IMR-90 (cell line): ENCODE measurements around the gene ABI3BP. TPM values are rescaled to one million over a fixed set of nuclear protein-coding genes. Genes with fewer than 3 reads are reported as not detected.

ENCODE experiments used
- ATAC-seq: fragments of 200-7000 bp; cut with Tn5 transposase; 2 replicates; pipeline ENCODE4 v1.9.1; 2020; ENCODE audit warnings: low read depth, mild to moderate bottlenecking, moderate library complexity
- BruUV-seq: library from RNA; stranded (reverse); fragments of 400-500 nt; replicated peaks from 2 replicates; lab custom pipeline; 2021; lab: Mats Ljungman, UMichigan
- CTCF ChIA-PET: fragments of 300-600 bp; formaldehyde crosslinking; extraction: SDS; loops from one replicate; lab custom pipeline; 2021; ENCODE audit warnings: antibody characterized with exemption; lab: Yijun Ruan, JAX
- POLR2A ChIA-PET: fragments of 300-600 bp; sonication (Branson Sonifier 250); formaldehyde crosslinking; loops from one replicate; lab custom pipeline; 2022; ENCODE audit warnings: antibody characterized with exemption; ENCODE audit not compliant: unreplicated experiment; lab: Charles Lee
- DNase-seq: peaks from one replicate; pipeline ENCODE4 v3.0.0; 2013
- H2AFZ ChIP-seq: replicated peaks from 2 replicates; pipeline ENCODE3; 2013; ENCODE audit warnings: low read length, mild to moderate bottlenecking; ENCODE audit not compliant: poor library complexity
- H2AK5ac ChIP-seq: 2 replicates; pipeline ENCODE4 v1.6.1; 2013; ENCODE audit warnings: low read depth, low read length, inconsistent platforms
- H2AK9ac ChIP-seq: replicated peaks from 2 replicates; pipeline ENCODE3; 2013; ENCODE audit warnings: mild to moderate bottlenecking, low read depth, low read length, moderate library complexity; ENCODE audit not compliant: poor library complexity
- H2BK120ac ChIP-seq: 2 replicates; pipeline ENCODE4 v1.6.1; 2013; ENCODE audit warnings: low read depth, low read length, inconsistent platforms
- H2BK15ac ChIP-seq: 3 replicates; pipeline ENCODE4 v1.6.1; 2013; ENCODE audit warnings: low read depth, low read length, inconsistent platforms
- H2BK20ac ChIP-seq: 2 replicates; pipeline ENCODE4 v1.6.1; 2013; ENCODE audit warnings: low read depth, mild to moderate bottlenecking, inconsistent platforms, low read length, moderate library complexity
- H2BK5ac ChIP-seq: 2 replicates; pipeline ENCODE4 v1.6.1; 2013; ENCODE audit warnings: mild to moderate bottlenecking, low read depth, low read length, inconsistent platforms; ENCODE audit not compliant: poor library complexity, severe bottlenecking
- H3K14ac ChIP-seq: replicated peaks from 2 replicates; pipeline ENCODE4 v1.6.1; 2013; ENCODE audit warnings: low read depth, low read length, inconsistent platforms
- H3K18ac ChIP-seq: 2 replicates; pipeline ENCODE4 v1.6.1; 2013; ENCODE audit warnings: low read depth, low read length, control low read depth
- H3K23ac ChIP-seq: 2 replicates; pipeline ENCODE4 v1.6.1; 2013; ENCODE audit warnings: low read depth, low read length, inconsistent platforms
- H3K27ac ChIP-seq: 2 replicates; pipeline ENCODE4 v1.5.1; 2013; ENCODE audit warnings: mild to moderate bottlenecking, control low read depth, low read length; ENCODE audit not compliant: insufficient read depth
- H3K27me3 ChIP-seq: 2 replicates; pipeline ENCODE4 v1.6.1; 2013; ENCODE audit warnings: low read length; ENCODE audit not compliant: control insufficient read depth, insufficient read depth
- H3K36me3 ChIP-seq: 2 replicates; pipeline ENCODE4 v1.6.1; 2013; ENCODE audit warnings: low read length, mixed read lengths; ENCODE audit not compliant: control insufficient read depth, insufficient read depth
- H3K4ac ChIP-seq: 2 replicates; pipeline ENCODE4 v1.6.1; 2013; ENCODE audit warnings: low read depth, low read length, inconsistent platforms
- H3K4me1 ChIP-seq: 2 replicates; pipeline ENCODE4 v1.6.1; 2013; ENCODE audit warnings: low read length, mixed read lengths; ENCODE audit not compliant: control insufficient read depth, insufficient read depth
- H3K4me2 ChIP-seq: 2 replicates; pipeline ENCODE4 v1.6.1; 2013; ENCODE audit warnings: low read depth, mild to moderate bottlenecking, control low read depth, low read length, moderate library complexity
- H3K4me3 ChIP-seq: 2 replicates; pipeline ENCODE4 v1.5.1; 2013; ENCODE audit warnings: low read depth, mild to moderate bottlenecking, control low read depth, low read length, moderate library complexity; ENCODE audit not compliant: insufficient read depth
- H3K56ac ChIP-seq: 2 replicates; pipeline ENCODE4 v1.6.1; 2013; ENCODE audit warnings: low read length, inconsistent platforms; ENCODE audit not compliant: insufficient read depth; ENCODE audit errors: extremely low read depth
- H3K79me1 ChIP-seq, 2 experiments: 2 replicates each; pipeline ENCODE4 v1.6.1; 2013; ENCODE audit warnings: low read length in 2 of 2, inconsistent platforms in 1 of 2, low read depth in 1 of 2
- H3K9ac ChIP-seq: 2 replicates; pipeline ENCODE4 v1.6.1; 2013; ENCODE audit warnings: low read depth, low read length, control low read depth
- H3K9me1 ChIP-seq: 2 replicates; pipeline ENCODE4 v1.6.1; 2013; ENCODE audit warnings: low read length, inconsistent platforms; ENCODE audit not compliant: insufficient read depth
- H3K9me3 ChIP-seq: 2 replicates; pipeline ENCODE4 v1.6.1; 2013; ENCODE audit warnings: low read length; ENCODE audit not compliant: control insufficient read depth, insufficient read depth
- H4K20me1 ChIP-seq: 2 replicates; pipeline ENCODE4 v1.6.1; 2013; ENCODE audit warnings: low read length, inconsistent platforms; ENCODE audit not compliant: insufficient read depth
- H4K5ac ChIP-seq: 2 replicates; pipeline ENCODE4 v1.6.1; 2013; ENCODE audit warnings: mild to moderate bottlenecking, low read depth, low read length, control low read depth
- H4K8ac ChIP-seq, 2 experiments: 2 replicates each; pipeline ENCODE4 v1.6.1; 2013; ENCODE audit warnings: low read depth in 2 of 2, low read length in 2 of 2, control low read depth in 1 of 2, inconsistent platforms in 1 of 2
- H4K91ac ChIP-seq: 2 replicates; pipeline ENCODE4 v1.6.1; 2013; ENCODE audit warnings: low read depth, low read length, inconsistent platforms; ENCODE audit not compliant: insufficient read depth
- BHLHE40 ChIP-seq: fragments of 150-350 bp; IDR thresholded peaks from 2 replicates; pipeline ENCODE4 v1.6.1; 2016; ENCODE audit warnings: mild to moderate bottlenecking, low read depth, low read length
- CEBPB ChIP-seq: IDR thresholded peaks from 2 replicates; pipeline ENCODE4 v1.6.1; 2012; ENCODE audit warnings: low read depth, low read length, improper control_type of control experiment
- CHD1 ChIP-seq: IDR thresholded peaks from 2 replicates; pipeline ENCODE4 v1.6.1; 2012; ENCODE audit warnings: low read depth, low read length, improper control_type of control experiment
- CTCF ChIP-seq: conservative IDR thresholded peaks from 2 replicates; pipeline ENCODE4 v1.5.1; 2012; ENCODE audit warnings: mild to moderate bottlenecking, low read depth, low read length, improper control_type of control experiment
- ELK1 ChIP-seq: fragments of 150-350 bp; IDR thresholded peaks from 2 replicates; pipeline ENCODE4 v1.6.1; 2016; ENCODE audit warnings: low read depth, mild to moderate bottlenecking, low read length, moderate library complexity, borderline replicate concordance
- FOS ChIP-seq: fragments of 150-350 bp; IDR thresholded peaks from 2 replicates; pipeline ENCODE4 v1.6.1; 2016; ENCODE audit warnings: low read depth, low read length
- MAFK ChIP-seq: IDR thresholded peaks from 2 replicates; pipeline ENCODE4 v1.6.1; 2012; ENCODE audit warnings: low read depth, low read length, improper control_type of control experiment
- MAZ ChIP-seq: IDR thresholded peaks from 2 replicates; pipeline ENCODE4 v1.6.1; 2012; ENCODE audit warnings: low read depth, mild to moderate bottlenecking, low read length, improper control_type of control experiment, moderate library complexity, borderline replicate concordance
- MXI1 ChIP-seq: IDR thresholded peaks from 2 replicates; pipeline ENCODE4 v1.6.1; 2012; ENCODE audit warnings: low read depth, mild to moderate bottlenecking, low read length, moderate library complexity, borderline replicate concordance
- NFE2L2 ChIP-seq: fragments of 150-350 bp; IDR thresholded peaks from 2 replicates; pipeline ENCODE4 v1.6.1; 2016; ENCODE audit warnings: low read depth, mild to moderate bottlenecking, low read length
- POLR2A ChIP-seq: IDR thresholded peaks from 2 replicates; pipeline ENCODE4 v1.6.1; 2012; ENCODE audit warnings: mild to moderate bottlenecking, low read depth, low read length
- RAD21 ChIP-seq: IDR thresholded peaks from 2 replicates; pipeline ENCODE4 v1.6.1; 2012; ENCODE audit warnings: low read length, improper control_type of control experiment
- RCOR1 ChIP-seq: IDR thresholded peaks from 2 replicates; pipeline ENCODE4 v1.6.1; 2012; ENCODE audit warnings: mild to moderate bottlenecking, low read length, improper control_type of control experiment; ENCODE audit not compliant: insufficient replicate concordance
- RFX5 ChIP-seq: IDR thresholded peaks from 2 replicates; pipeline ENCODE4 v1.8.0; 2012; ENCODE audit warnings: low read depth, mild to moderate bottlenecking, low read length, moderate library complexity
- SMC3 ChIP-seq: fragments of 150-350 bp; IDR thresholded peaks from 2 replicates; pipeline ENCODE4 v1.6.1; 2016; ENCODE audit warnings: low read depth, mild to moderate bottlenecking, antibody characterized with exemption, low read length, moderate library complexity
- USF2 ChIP-seq: fragments of 150-350 bp; IDR thresholded peaks from 2 replicates; pipeline ENCODE4 v1.6.1; 2017; ENCODE audit warnings: mild to moderate bottlenecking, antibody characterized with exemption, low read length, low read depth
- dilution Hi-C: fragments of 300-500 bp; cut with HindIII; formaldehyde crosslinking; loops from one replicate; pipeline ENCODE4 v1.14.3; 2018; ENCODE audit warnings: low sequenced_read_pairs; ENCODE audit not compliant: unreplicated experiment
- in situ Hi-C: fragments of 300-500 bp; cut with MboI; formaldehyde crosslinking; loops from 3 replicates; pipeline ENCODE4 v1.14.3; 2019; ENCODE audit warnings: low sequenced_read_pairs, inconsistent platforms, mixed read lengths
- intact Hi-C: fragments of 100-400 bp; cut with micrococcal nuclease; formaldehyde crosslinking; loops from 2 replicates; pipeline ENCODE4 v1.10.0; 2022
- polyA plus RNA-seq, 3 experiments: library from polyadenylated mRNA; depleted of rRNA; stranded (reverse); fragments of >200 nt; gene quantifications; 2 replicates each; pipeline ENCODE4 v1.2.3, GENCODE V29; 2012; ENCODE audit warnings: low replicate concordance in 1 of 3
- total RNA-seq: library from RNA; depleted of rRNA; stranded (reverse); fragments of >200 nt; gene quantifications from 2 replicates; pipeline ENCODE4 v1.2.3, GENCODE V29; 2012

The ABI3BP gene
- total and polyA plus RNA-seq, 2 of the 4 experiments (the other 2 are of a cell fraction), result 3.0 to 26.7 TPM

GRCh38 chr3:100745617-100746016, 247.6 kb downstream of the ABI3BP start:
- Histone ChIP-seq H3K9me1 (peaks cover 4% of the 10 kb centered on the region; the same call in 1 of the 2 replicates), H4K5ac (no peak overlapping the region), H2BK5ac (no peak overlapping the region), H2BK20ac (no peak overlapping the region), H3K23ac (no peak overlapping the region), H4K91ac (no peak overlapping the region), H2AK9ac (no peak overlapping the region), H3K9me3 (no peaks in the 10 kb centered on the region), H3K27ac (no peak overlapping the region), H3K79me1 (peaks cover 6 to 25% of the 10 kb centered on the region in 2 experiments), H4K20me1 (peaks cover 5% of the 10 kb centered on the region; the same call in 1 of the 2 replicates), H3K27me3 (no peaks in the 10 kb centered on the region), H4K8ac (no peak overlapping the region), H2BK15ac (no peak overlapping the region), H3K4ac (no peak overlapping the region), H2AFZ (no peak overlapping the region), H3K14ac (no peak overlapping the region), H3K4me1 (no peaks in the 10 kb centered on the region), H3K4me2 (no peak overlapping the region), H3K18ac (no peak overlapping the region), H3K36me3 (peaks cover 38% of the 10 kb centered on the region), H3K9ac (no peak overlapping the region), H2BK120ac (no peak overlapping the region), H2AK5ac (no peak overlapping the region), H3K56ac (no peak overlapping the region), H3K4me3 (no peak overlapping the region)
- dilution Hi-C loops (no loop called here), intact Hi-C loops (no loop called here), in situ Hi-C loops (loop anchor here (25.0 kb wide), 1 partner anchor 908 kb away; no protein-coding TSS in a partner anchor)
- ChIA-PET CTCF (interaction anchor here (1.1 kb wide), 1 partner anchor 16 kb away, joined by 3 read pairs; no protein-coding TSS in a partner anchor), POLR2A (no interaction called here)
- no peak for ATAC-seq
- DNase-seq, result no peak
- BruUV-seq, result no TSS peak
- TF ChIP-seq RFX5, result no peak
- no peak for TF ChIP-seq POLR2A
- TF ChIP-seq MXI1, result no peak
- no peak for TF ChIP-seq MAFK
- no peak for TF ChIP-seq CEBPB
- no peak for TF ChIP-seq BHLHE40
- TF ChIP-seq CTCF, result no peak
- no peak for TF ChIP-seq ELK1
- TF ChIP-seq RAD21, result no peak
- TF ChIP-seq SMC3, result no peak
- no peak for TF ChIP-seq NFE2L2
- TF ChIP-seq CHD1, result no peak
- TF ChIP-seq RCOR1, result no peak
- TF ChIP-seq USF2, result no peak
- TF ChIP-seq MAZ, result no peak
- no peak for TF ChIP-seq FOS
